Small intestine (tissue), 7 donors: ENCODE results near the gene GALNT13. TPM values are rescaled to one million over a fixed set of nuclear protein-coding genes. Genes with fewer than 3 reads are reported as not detected.

Experiments
- DNase-seq, 2 donors: peaks; one replicate each; pipeline versions ENCODE4 v3.0.0 to v3.0.0-alpha.2; 2013
- FAIRE-seq: peaks from 2 replicates; lab custom pipeline; 2012; peaks lifted over from hg19 to GRCh38; lab: Jason Lieb, UNC
- H3K27ac ChIP-seq, 3 donors: one replicate each; pipeline ENCODE4 v1.5.1; 2013; ENCODE audit warnings: low read length in 2 of 3, mild to moderate bottlenecking in 2 of 3, control low read depth in 1 of 3, inconsistent platforms in 1 of 3, low read depth in 1 of 3, moderate library complexity in 1 of 3
- H3K27me3 ChIP-seq, 3 donors: one replicate each; pipeline ENCODE4 v1.6.1; 2013; ENCODE audit warnings: low read length in 3 of 3, inconsistent platforms in 1 of 3; ENCODE audit not compliant: control insufficient read depth in 3 of 3, insufficient read depth in 3 of 3
- H3K36me3 ChIP-seq, 3 donors: one replicate each; pipeline ENCODE4 v1.6.1; 2013; ENCODE audit warnings: low read length in 3 of 3, inconsistent platforms in 1 of 3, low read depth in 1 of 3, mild to moderate bottlenecking in 1 of 3, moderate library complexity in 1 of 3; ENCODE audit not compliant: control insufficient read depth in 3 of 3, insufficient read depth in 2 of 3
- H3K4me1 ChIP-seq, 3 donors: one replicate each; pipeline ENCODE4 v1.6.1; 2013; ENCODE audit warnings: low read length in 2 of 3, inconsistent platforms in 1 of 3, low read depth in 1 of 3, mild to moderate bottlenecking in 1 of 3, moderate library complexity in 1 of 3; ENCODE audit not compliant: control insufficient read depth in 3 of 3, insufficient read depth in 2 of 3
- H3K4me3 ChIP-seq, 3 donors: one replicate each; pipeline ENCODE4 v1.5.1; 2013; ENCODE audit warnings: low read length in 3 of 3, control low read depth in 1 of 3, inconsistent platforms in 1 of 3, low read depth in 1 of 3, mild to moderate bottlenecking in 1 of 3, moderate library complexity in 1 of 3
- H3K9me3 ChIP-seq, 2 donors: one replicate each; pipeline ENCODE4 v1.6.1; 2013; ENCODE audit warnings: low read depth in 1 of 2, low read length in 1 of 2; ENCODE audit not compliant: control insufficient read depth in 2 of 2, insufficient read depth in 1 of 2
- WGBS, 3 donors: extraction: QIAGEN DNeasy Blood & Tissue Kit; methylation state at CpG; one replicate each; pipeline ENCODE4 v1.1.7; 2013; 5-methylcytosine and 5-hydroxymethylcytosine counted together
- polyA plus RNA-seq, 4 donors: library from polyadenylated mRNA; stranded (reverse) in 3 of 4; unstranded in 1 of 4; fragments of 200-250 nt in 3 of 4; fragments of 120-200 nt in 1 of 4; gene quantifications; one replicate each; pipeline versions ENCODE4 v1.2.1 to v1.2.3, GENCODE V29; 2013
- donor health status: healthy with polysubstance abuse.
- donor health status: control.
- donor health status: control.
- donor health status: Bipolar disorder and iron deficiency.
- donor health status: healthy.

The GALNT13 gene
- polyA plus RNA-seq, 4 donors = 0.21 to 4.7 TPM; not detected in 2

DNA sequence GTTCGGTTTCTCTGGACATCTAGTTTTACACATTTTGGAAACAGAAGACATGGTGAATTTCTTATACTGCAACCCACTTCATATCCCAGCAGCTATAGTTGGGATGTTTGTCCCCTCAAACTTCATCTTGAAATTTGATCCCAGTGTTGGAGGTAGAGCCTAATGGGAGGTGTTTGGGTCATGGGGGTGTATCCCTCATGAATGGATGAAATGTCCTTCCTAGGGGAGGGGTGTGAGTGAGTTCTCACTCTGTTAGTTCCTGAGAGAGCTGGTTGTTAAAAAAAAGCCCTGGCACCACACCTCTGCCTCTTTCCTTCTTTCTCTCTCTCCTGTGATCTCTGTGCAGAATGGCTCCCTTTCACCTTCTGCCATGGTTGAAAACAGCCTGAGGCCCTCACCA is 457.8 kb downstream of the GALNT13 start:
- H3K9me3 ChIP-seq = no peaks in the 10 kb centered on the region
- 85 to 94% (median 93%) methylated on average over 1 of the region's 1 CpG for WGBS, 3 donors
- H3K36me3 ChIP-seq = no peaks in the 10 kb centered on the region
- DNase-seq = no peak
- no peak for FAIRE-seq
- no peak overlapping the region for H3K27ac ChIP-seq
- H3K27me3 ChIP-seq = no peaks in the 10 kb centered on the region
- no peak overlapping the region for H3K4me3 ChIP-seq
- no peaks in the 10 kb centered on the region for H3K4me1 ChIP-seq

DNA sequence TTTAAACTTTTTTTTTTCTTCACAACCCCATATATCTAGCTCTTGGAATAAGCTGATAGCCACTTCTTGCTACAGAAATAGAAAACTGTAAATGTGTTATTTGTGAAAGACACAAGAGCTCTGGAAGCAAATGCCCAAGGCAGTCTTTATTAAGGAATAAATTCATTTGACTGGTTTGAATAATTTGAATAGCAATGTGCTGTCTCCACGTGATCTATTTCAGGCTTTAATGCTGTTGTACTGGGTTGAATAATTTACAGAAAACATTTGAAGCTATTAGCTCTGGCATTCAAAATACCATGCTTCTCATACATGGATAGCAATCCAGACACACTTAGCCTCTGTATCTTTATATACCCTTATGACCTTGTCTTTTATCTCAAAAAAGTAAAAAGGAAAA is 460.1 kb downstream of the GALNT13 start:
- no peak overlapping the region for H3K4me3 ChIP-seq
- H3K27ac ChIP-seq = no peak overlapping the region
- FAIRE-seq = no peak
- no peaks in the 10 kb centered on the region for H3K9me3 ChIP-seq
- 43 to 52% (median 50%) methylated on average over 1 of the region's 1 CpG for WGBS, 3 donors
- no peaks in the 10 kb centered on the region for H3K27me3 ChIP-seq
- no peaks in the 10 kb centered on the region for H3K36me3 ChIP-seq
- H3K4me1 ChIP-seq = no peaks in the 10 kb centered on the region
- DNase-seq = no peak

DNA sequence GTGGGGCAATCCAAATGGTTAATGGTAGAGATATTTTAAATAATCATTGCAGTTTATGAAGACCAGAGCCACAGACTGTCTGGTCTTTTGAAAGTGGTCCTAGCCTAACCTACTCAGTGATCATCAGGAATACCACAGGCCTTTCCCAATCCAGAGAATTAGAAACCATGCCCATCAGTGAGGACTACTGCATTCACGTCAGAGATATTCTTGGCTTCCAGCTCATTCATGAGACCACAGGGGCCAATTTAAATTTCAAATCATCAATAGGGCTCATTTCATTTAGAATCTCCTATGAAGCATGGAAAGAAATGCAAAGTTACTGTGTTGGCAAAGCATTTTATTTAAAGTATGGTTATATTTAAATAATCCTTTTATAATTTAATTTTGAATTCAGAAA is 464.5 kb downstream of the GALNT13 start:
- no peaks in the 10 kb centered on the region for H3K9me3 ChIP-seq
- no peak for FAIRE-seq
- H3K4me3 ChIP-seq = no peak overlapping the region
- no peaks in the 10 kb centered on the region for H3K4me1 ChIP-seq
- no peaks in the 10 kb centered on the region for H3K27me3 ChIP-seq
- no peaks in the 10 kb centered on the region for H3K36me3 ChIP-seq
- 73 to 91% (median 79%) methylated on average over 1 of the region's 1 CpG for WGBS, 3 donors
- H3K27ac ChIP-seq = no peak overlapping the region
- DNase-seq = no peak

DNA sequence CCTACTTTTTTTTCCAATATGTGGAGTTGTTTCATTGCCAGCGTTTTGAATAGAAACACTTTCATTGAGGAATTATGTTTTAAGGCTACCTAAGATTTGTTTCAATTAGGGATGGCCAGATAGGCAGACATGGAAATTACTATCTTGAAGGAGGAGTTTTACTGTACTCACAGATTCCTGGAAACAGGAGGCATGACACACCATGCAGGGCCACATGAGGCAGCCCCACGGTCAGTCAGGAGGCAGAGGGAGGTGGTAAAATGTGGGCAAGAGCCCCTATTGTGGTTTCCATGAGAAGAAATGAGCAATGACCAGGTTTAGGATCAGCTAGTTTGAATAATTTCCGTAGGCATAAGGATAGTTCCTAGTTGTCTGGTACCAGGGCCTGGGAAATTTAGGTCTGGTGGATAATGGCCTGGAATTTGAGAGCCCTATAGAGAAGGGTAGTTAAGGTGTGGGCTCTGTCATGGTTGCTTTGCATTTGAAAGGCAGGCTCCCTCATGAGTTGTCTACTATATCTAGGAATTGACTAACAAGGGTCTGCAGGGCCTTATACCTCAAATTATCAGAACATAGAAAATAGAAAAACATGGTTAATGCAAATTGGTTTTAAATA is 466.7 kb downstream of the GALNT13 start:
- WGBS, 3 donors = 51 to 57% (median 56%) methylated on average over 3 of the region's 3 CpGs
- Histone ChIP-seq H3K9me3 (no peaks in the 10 kb centered on the region), H3K4me3 (no peak overlapping the region), H3K36me3 (no peaks in the 10 kb centered on the region), H3K27me3 (no peaks in the 10 kb centered on the region), H3K27ac (no peak overlapping the region), H3K4me1 (no peaks in the 10 kb centered on the region)
- DNase-seq = no peak
- no peak for FAIRE-seq

DNA sequence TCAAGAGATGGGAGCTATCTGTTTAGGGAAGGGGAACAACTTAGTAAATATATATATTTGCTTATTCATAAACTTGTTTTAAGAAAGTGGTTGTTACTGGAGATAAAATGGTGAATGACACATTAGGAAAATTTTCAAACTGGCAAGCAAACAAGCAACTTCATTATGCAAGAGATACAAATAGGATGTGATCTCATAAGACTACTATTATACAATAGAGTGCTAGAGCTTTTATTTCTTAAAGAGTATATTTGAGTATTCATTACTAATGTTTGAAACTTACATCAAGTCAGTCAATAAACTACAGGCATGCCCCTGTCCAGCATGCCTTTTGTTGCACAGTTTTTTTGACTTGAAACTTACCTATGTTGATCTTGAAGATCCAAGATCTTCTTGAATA is 471.6 kb downstream of the GALNT13 start:
- FAIRE-seq = no peak
- Histone ChIP-seq H3K9me3 (no peaks in the 10 kb centered on the region), H3K36me3 (no peaks in the 10 kb centered on the region), H3K27ac (no peak overlapping the region), H3K27me3 (no peaks in the 10 kb centered on the region), H3K4me3 (no peak overlapping the region), H3K4me1 (no peaks in the 10 kb centered on the region)
- DNase-seq = no peak

DNA sequence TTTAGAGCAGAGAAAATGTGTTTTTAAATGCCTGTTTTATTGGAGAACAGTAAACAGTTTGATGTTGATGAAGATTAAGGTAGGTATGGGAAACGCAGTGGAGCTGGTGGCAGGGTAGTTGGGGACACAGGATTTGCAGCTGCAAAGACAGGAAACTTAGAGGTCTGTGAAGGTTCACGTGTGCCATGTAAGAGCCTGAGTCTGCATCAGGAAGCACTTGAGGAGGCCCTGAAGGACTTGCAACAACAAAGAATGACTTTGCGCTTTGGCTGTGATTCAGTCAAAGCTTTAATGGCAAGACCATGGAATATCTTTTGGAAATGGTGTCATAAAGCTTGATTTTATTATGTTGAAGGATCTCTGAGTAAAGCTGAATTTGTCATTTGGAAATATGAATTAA is 479.2 kb downstream of the GALNT13 start:
- Histone ChIP-seq H3K36me3 (no peaks in the 10 kb centered on the region), H3K27me3 (no peaks in the 10 kb centered on the region), H3K27ac (no peak overlapping the region), H3K4me3 (no peak overlapping the region), H3K9me3 (no peaks in the 10 kb centered on the region), H3K4me1 (no peaks in the 10 kb centered on the region)
- DNase-seq = no peak
- WGBS, 3 donors = 60 to 67% (median 60%) methylated on average over 3 of the region's 3 CpGs
- no peak for FAIRE-seq

DNA sequence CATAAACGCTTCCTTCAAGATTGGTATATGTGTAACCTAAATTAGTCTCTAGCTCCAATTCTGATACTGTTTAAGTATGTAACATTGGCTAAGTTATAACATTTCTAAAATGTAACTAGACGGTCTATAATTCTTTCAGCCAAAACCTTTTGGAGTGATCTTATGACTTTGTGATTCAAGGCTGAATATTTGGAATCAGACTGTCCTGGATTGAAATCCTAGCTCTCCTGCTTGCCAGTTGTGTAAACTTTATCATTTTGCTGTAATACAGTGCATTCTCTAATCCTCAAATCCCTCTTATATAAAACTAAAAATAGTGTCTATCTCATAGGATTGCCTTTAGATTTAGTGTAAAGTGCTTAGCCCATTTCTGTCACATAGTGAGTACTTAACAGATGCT is 489.6 kb downstream of the GALNT13 start:
- no peak overlapping the region for H3K4me3 ChIP-seq
- no peak for FAIRE-seq
- H3K9me3 ChIP-seq = no peaks in the 10 kb centered on the region
- WGBS, 3 donors = 83 to 92% (median 90%) methylated on average over 2 of the region's 2 CpGs
- DNase-seq = no peak
- H3K36me3 ChIP-seq = no peaks in the 10 kb centered on the region
- no peaks in the 10 kb centered on the region for H3K4me1 ChIP-seq
- no peaks in the 10 kb centered on the region for H3K27me3 ChIP-seq
- H3K27ac ChIP-seq = no peak overlapping the region

DNA sequence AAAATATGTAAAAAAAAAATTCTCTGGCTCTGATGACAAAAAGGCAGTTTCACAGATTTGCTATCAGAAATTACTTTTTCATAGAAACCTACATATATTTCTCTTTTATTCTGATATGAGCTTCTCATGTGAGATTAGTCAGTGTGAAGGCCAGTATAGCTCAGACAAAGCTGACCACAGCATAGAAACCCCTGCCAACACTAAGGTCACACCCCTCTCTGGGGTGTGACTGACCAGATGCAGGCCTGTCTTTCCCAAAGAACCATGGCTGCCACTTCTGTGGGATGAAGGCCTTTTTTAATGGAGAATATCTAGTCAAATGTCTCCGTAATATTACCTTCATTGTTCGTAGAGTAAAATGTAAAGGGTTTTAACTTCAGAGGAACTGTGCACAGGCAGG is 496.4 kb downstream of the GALNT13 start:
- 87 to 96% (median 94%) methylated on average over 2 of the region's 2 CpGs for WGBS, 3 donors
- no peak for DNase-seq
- H3K36me3 ChIP-seq = no peaks in the 10 kb centered on the region
- H3K4me3 ChIP-seq = no peak overlapping the region
- H3K9me3 ChIP-seq = no peaks in the 10 kb centered on the region
- no peak overlapping the region for H3K27ac ChIP-seq
- FAIRE-seq = no peak
- H3K4me1 ChIP-seq = no peaks in the 10 kb centered on the region
- H3K27me3 ChIP-seq = no peaks in the 10 kb centered on the region

DNA sequence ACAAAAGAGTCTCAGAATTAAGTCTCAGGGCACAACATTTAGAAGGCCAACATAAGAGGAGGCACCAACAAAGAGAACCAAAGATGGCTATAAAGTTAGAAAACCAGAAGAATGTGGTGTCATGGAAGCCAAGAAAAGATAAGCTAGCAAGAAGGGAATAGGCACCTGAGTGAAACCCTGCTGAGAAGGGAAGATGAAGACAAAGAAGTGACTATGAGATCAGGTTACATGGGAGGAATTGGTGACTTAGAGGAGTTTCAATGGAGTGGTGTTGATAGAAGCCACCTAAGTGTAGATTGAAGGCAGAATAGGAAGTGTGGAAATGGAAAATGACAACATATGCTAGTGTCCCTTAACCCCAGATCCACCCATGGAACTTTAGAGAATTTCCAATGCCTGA is 499.2 kb downstream of the GALNT13 start:
- Histone ChIP-seq H3K4me1 (no peaks in the 10 kb centered on the region), H3K36me3 (no peaks in the 10 kb centered on the region), H3K9me3 (no peaks in the 10 kb centered on the region), H3K4me3 (no peak overlapping the region), H3K27me3 (no peaks in the 10 kb centered on the region), H3K27ac (no peak overlapping the region)
- no peak for DNase-seq
- no peak for FAIRE-seq
